Upper lobe of left lung (tissue), 4 donors: ENCODE measurements around the gene ZBTB16.

ENCODE experiments used
- CTCF ChIP-seq, 6 experiments: fragments of 450-650 bp in 4 of 6; fragments of 200-600 bp in 2 of 6; sonication (generic) in 2 of 6; IDR thresholded peaks; one replicate each; pipeline ENCODE4 v1.5.1; 2016 to 2019; ENCODE audit warnings: antibody characterized with exemption in 6 of 6
- EP300 ChIP-seq, 4 donors: sonication (generic); formaldehyde crosslinking; IDR thresholded peaks; one replicate each; pipeline ENCODE4 v1.5.1; 2017; ENCODE audit warnings: antibody characterized with exemption in 4 of 4, control low read depth in 2 of 4
- POLR2AphosphoS5 ChIP-seq, 2 donors: sonication (generic); formaldehyde crosslinking; IDR thresholded peaks; one replicate each; pipeline ENCODE4 v1.5.1; 2017; ENCODE audit warnings: antibody characterized with exemption in 2 of 2

GRCh38 chr11:114070464-114071139, 11.1 kb downstream of the ZBTB16 start:
- no peak for TF ChIP-seq CTCF (IDR thresholded peaks at IDR 0.05)
- TF ChIP-seq EP300 (IDR thresholded peaks at IDR 0.05) = no peak
- no peak for TF ChIP-seq POLR2AphosphoS5 (IDR thresholded peaks at IDR 0.05)
